NOMO-1 treated with DMSO at 0.1 percent for 48 hours (cell line): Measurements from ENCODE around the gene TMEM132E.
A peak's percentile ranks its signal among the peaks of the same experiment; 100 is the strongest.

ENCODE experiments used
- DNase-seq: peaks from one replicate; lab custom pipeline; 2025; ENCODE audit not compliant: unreplicated experiment; lab: John Stamatoyannopoulos, UW

TMEM132E gene

DNA sequence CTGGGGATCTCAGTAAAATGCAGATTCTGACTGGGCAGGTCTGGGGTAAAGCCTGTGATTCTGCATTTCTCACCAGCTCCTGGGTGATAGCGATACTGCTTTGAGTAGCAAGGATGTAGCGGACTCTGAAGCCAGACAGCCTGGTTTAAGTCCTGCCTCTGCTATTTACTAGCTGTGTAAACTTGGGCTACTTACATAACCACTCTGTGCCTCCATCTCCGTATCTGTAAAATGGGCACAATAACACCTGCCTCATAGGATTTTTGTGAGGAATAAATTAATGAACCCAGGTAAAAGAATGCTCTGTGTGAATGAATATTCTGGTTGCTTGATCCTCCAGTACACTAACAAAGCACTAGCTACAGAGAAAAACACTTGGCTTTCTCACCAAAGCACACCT lies 54.4 kb downstream of the TMEM132E start:
- no peak for DNase-seq

DNA sequence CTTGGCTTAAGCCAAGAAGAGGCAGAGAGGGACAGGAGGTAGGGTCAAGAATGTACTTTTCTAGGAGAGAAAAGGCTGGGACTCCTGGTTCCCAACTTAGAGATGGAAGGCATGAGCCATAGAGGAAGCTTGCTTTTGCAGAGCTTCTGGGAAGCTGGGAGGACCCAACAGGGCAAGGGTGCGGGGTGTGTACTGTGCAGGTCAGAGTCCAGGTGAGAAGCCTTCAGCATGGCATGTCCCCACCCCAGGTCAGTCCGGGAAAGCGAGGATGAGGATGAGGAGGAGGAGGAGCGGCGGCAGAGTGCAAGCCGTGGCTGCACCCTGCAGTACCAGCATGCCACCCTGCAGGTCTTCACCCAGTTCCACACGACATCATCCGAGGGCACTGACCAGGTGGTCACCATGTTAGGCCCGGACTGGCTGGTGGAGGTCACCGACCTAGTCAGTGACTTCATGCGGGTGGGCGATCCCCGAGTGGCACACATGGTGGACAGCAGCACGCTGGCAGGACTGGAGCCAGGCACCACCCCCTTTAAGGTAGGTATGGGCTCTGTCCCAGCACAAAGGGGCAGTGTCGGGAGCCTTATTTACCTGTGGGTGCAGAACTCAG lies 55.3 kb downstream of the TMEM132E start:
- DNase-seq, result no peak

- DNase-seq, result no peak
Measured at GRCh38 chr17:34635876-34636275, 56.5 kb downstream of the TMEM132E start.

- DNase-seq, result no peak
Measured at GRCh38 chr17:34637041-34637547, 57.7 kb downstream of the TMEM132E start.

- peak; percentile 76 for DNase-seq
Measured at GRCh38 chr17:34637548-34638525, 58.5 kb downstream of the TMEM132E start.

GRCh38 chr17:34638526-34639260 lies 59.3 kb downstream of the TMEM132E start:
- no peak for DNase-seq

GRCh38 chr17:34639706-34640425 lies 60.5 kb downstream of the TMEM132E start:
- no peak for DNase-seq

DNA sequence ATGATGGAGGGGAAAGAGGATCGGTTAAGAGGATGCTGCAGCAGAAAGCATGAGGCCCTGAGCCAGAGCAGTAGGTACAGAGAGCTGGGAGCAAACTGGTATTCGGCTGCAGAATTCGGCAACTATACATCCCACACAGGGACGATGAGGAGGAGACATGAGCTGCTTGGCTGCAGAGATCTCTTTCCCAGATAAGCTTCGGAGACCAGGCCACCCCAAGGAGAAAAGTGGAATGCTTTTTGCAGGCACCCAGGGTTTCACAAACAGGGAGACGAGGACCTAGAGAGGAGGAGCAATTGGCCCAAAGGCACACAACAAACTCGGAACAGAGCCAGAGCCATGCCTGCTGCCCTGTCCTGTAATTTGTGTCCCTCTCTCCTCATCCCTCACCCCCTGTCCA lies 62.0 kb downstream of the TMEM132E start:
- DNase-seq, result no peak

GRCh38 chr17:34644941-34645550 lies 65.7 kb downstream of the TMEM132E start:
- DNase-seq, result no peak

DNA sequence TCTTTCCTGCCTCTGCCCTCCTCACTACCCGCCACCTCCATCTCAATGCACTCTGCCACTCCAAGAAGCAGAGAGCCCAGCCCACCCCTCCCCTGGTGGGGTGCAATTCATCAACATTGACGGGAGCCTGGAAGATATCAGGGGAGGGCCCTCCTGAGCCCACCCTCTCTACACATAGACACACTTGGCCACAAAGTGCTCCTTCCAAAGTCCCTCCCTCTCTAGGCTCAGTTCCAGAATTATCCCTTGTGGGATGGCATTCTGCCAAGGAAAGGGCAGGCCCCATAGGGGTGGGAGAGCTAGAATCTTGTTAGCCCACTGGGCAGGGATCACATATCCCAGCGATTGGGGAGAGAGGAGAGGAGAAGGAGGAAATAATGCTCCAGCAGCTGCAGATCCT lies 66.2 kb downstream of the TMEM132E start:
- DNase-seq, result no peak

DNA sequence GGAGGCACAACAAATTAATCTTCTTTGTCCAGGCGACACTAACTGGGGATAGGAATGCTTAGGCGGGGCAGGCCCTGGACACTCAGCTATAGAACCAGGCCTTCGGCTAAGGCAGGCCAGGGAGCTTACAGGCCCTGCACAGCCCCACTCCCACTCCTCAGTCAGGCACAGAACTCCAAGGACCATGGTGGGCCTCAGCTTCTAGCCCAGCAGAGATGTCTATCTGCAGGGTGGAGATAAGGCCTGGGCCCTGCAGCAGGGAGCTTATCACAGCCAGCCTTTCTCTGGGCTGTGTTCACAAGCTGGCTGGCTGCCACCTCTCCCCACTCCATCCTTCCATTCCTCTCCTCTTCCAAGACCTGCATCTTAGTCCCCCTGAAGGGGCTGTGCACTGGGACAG lies 68.1 kb downstream of the TMEM132E start:
- no peak for DNase-seq

- no peak for DNase-seq
Measured at GRCh38 chr17:34650051-34650750, 70.8 kb downstream of the TMEM132E start.

DNA sequence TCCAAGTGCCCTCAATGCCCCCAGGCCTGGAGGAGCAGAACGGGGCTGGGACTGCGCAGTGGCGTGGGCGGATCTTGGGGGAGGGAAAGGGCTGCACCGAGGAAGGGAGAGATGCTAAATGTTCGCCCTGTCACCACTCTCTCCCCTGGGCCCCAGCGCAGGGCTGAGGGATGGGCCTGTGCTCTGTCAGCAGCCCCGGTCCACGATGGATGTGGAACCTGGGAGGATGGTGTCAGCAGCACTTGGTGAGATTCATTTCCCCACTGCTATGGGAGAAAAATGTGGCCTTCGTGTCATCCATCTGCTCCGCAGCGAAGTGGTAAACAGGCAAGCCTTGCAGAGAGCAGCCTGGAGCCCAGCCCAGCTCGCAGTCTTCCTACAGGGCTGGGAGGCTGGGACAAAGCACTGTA lies 72.0 kb downstream of the TMEM132E start:
- DNase-seq, result no peak

DNA sequence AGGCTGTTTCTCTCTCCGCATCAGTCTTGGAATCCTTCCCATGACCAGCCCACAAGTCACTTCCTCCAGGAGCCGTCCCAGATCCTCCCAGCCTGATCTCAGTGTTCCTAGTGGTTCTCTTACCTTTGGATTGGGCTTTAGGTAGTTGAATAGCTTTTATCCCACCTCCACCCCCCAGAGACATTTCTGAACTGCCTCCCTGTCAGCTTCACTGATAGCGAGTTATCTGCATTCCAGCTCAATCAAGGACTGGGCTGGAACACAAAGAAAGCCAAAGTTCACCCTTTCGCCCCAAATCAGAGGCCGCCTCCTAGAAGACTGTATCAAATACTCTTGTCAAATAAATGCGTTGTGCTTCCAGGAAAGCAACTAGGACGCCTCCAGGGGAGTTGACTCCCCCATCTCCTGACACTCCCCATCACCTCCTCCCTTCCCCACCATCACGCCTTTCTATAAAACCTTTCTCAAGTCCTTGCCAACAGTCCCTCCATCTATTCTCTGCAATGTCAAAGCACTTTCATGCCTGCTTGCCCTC lies 72.7 kb downstream of the TMEM132E start:
- DNase-seq, result no peak

- DNase-seq, result no peak
Measured at GRCh38 chr17:34653511-34653910, 74.1 kb downstream of the TMEM132E start.

GRCh38 chr17:34654276-34654880 lies 75.0 kb downstream of the TMEM132E start:
- DNase-seq, result peak; percentile 6

DNA sequence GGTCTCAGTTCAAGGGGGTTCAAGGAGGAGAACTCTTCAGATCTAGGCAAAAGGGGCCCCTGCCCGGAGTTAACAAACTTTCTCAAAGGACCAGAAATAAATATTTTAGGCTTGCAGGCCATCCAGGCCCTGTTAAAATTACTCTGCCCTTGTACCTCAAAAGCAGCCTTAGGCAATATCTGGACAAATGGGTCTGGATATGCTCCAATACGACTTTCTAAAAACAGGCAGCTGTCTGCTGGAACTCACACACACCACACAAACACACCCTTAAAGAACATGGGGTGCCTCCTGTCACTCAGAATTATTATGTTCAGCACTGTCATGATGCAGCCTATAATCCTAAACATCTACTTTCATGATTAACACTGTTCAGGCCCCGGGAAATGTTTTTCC lies 75.5 kb downstream of the TMEM132E start:
- no peak for DNase-seq

DNA sequence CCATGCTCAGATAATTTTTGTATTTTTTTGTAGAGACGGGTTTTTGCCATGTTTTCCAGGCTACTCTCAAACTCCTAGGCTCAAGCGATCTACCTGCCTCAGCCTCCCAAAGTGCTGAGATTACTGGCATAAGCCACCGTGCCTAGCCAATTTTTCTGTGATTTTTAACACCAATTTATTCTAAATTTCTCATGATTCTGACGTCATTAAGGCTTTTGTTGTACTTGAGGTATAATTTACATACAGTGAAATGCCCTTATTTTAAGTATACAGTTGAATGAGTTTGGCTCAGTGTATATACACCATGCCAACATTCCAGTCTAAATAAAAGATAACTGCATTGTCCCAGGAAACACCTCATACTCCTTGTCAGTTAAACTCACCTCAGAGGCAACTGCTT lies 77.4 kb downstream of the TMEM132E start:
- DNase-seq, result no peak
